Hematopoietic multipotent progenitor cell treated with erythropoietin and hydrocortisone succinate and interleukin-3 and kit ligand, for 17 days (in vitro differentiated cells): ENCODE results near the gene AKR7A2.
"Not testable (repeated sequence)": the region's sequence is repeated elsewhere in the genome, so short reads cannot be mapped to it uniquely, and the experiment has no call there.

Experiments used
- DNase-seq: peaks from one replicate; pipeline ENCODE4 v3.0.0-alpha.2; 2015; ENCODE audit warnings: low spot score

AKR7A2 gene

GRCh38 chr1:19304081-19304480, 7.9 kb downstream of the AKR7A2 start:
- not testable (repeated sequence) for DNase-seq

GRCh38 chr1:19300211-19300610, 11.7 kb downstream of the AKR7A2 start:
- DNase-seq = no peak

- no peak for DNase-seq
Measured at GRCh38 chr1:19294638-19295037, 17.3 kb downstream of the AKR7A2 start.

- DNase-seq = no peak
Measured at GRCh38 chr1:19289244-19289643, 22.7 kb downstream of the AKR7A2 start.

- DNase-seq = peak; percentile 41
Measured at GRCh38 chr1:19288324-19289241, 23.4 kb downstream of the AKR7A2 start, which contains the start of gene AKR7A3. Gene AKR7A3, minus strand, starts transcription at chr1:19288770. Its CDS starts 61 bp downstream, at chr1:19288709.

GRCh38 chr1:19287436-19288185, 24.3 kb downstream of the AKR7A2 start:
- DNase-seq = no peak

GRCh38 chr1:19285807-19286206, 26.1 kb downstream of the AKR7A2 start:
- DNase-seq = not testable (repeated sequence)

- DNase-seq = not testable (repeated sequence)
Measured at GRCh38 chr1:19285366-19285765, 26.6 kb downstream of the AKR7A2 start.

- no peak for DNase-seq
Measured at GRCh38 chr1:19284881-19285280, 27.1 kb downstream of the AKR7A2 start.

- no peak for DNase-seq
Measured at GRCh38 chr1:19283891-19284290, 28.1 kb downstream of the AKR7A2 start.

- no peak for DNase-seq
Measured at GRCh38 chr1:19274636-19275035, 37.3 kb downstream of the AKR7A2 start.

- DNase-seq = not testable (repeated sequence)
Measured at GRCh38 chr1:19273844-19274531, 38.0 kb downstream of the AKR7A2 start.

GRCh38 chr1:19273106-19273843, 38.7 kb downstream of the AKR7A2 start:
- DNase-seq = no peak

GRCh38 chr1:19272064-19272463, 39.9 kb downstream of the AKR7A2 start:
- DNase-seq = no peak

GRCh38 chr1:19270343-19270730, 41.6 kb downstream of the AKR7A2 start:
- not testable (repeated sequence) for DNase-seq

GRCh38 chr1:19269427-19270342, 42.3 kb downstream of the AKR7A2 start:
- DNase-seq = not testable (repeated sequence)

- no peak for DNase-seq
Measured at GRCh38 chr1:19268445-19268844, 43.5 kb downstream of the AKR7A2 start.

GRCh38 chr1:19262744-19263143, 49.2 kb downstream of the AKR7A2 start:
- DNase-seq = no peak

GRCh38 chr1:19262047-19262446, 49.9 kb downstream of the AKR7A2 start:
- DNase-seq = no peak
